SK-N-SH (cell line): Measurements from ENCODE around the gene TMEM114. TPM values are rescaled to one million over a fixed set of nuclear protein-coding genes. Genes with fewer than 3 reads are reported as not detected.
A peak's percentile ranks its signal among the peaks of the same experiment; 100 is the strongest.

Experiments
- CTCF ChIA-PET: fragments of 300-600, 350-600 bp; formaldehyde crosslinking; extraction: SDS; loops from one replicate; lab custom pipeline; 2021; lab: Yijun Ruan, JAX
- POLR2A ChIA-PET: fragments of 350-600 bp; sonication (Branson Sonifier 250); formaldehyde crosslinking; extraction: SDS; loops from one replicate; lab custom pipeline; 2020; ENCODE audit warnings: antibody characterized with exemption, inconsistent platforms; lab: Yijun Ruan, JAX
- DNase-seq: peaks from one replicate; pipeline ENCODE4 v3.0.0; 2012
- H2AFZ ChIP-seq: fragments of 200-600 bp; sonication (generic); 2 replicates; pipeline ENCODE4 v1.8.1; 2016; ENCODE audit warnings: antibody characterized with exemption, mild to moderate bottlenecking, low read depth
- H3F3A ChIP-seq: fragments of 200-600 bp; sonication (generic); replicated peaks from 2 replicates; pipeline ENCODE3; 2016; ENCODE audit warnings: antibody characterized with exemption, mild to moderate bottlenecking; ENCODE audit not compliant: insufficient read depth
- H3K27ac ChIP-seq, 2 experiments: fragments of 200-500 bp in 1 of 2; fragments of 200-600 bp in 1 of 2; sonication (Bioruptor generic) in 1 of 2; sonication (generic), shearing (Covaris generic) in 1 of 2; 2 replicates each; pipeline versions ENCODE4 v1.5.1 to v1.6.1; 2014 to 2016; ENCODE audit warnings: low read depth in 2 of 2, inconsistent platforms in 1 of 2, low read length in 1 of 2, mild to moderate bottlenecking in 1 of 2, mixed read lengths in 1 of 2
- H3K27me3 ChIP-seq: fragments of 200-600 bp; sonication (generic), shearing (Covaris generic); 2 replicates; pipeline ENCODE4 v1.6.1; 2016; ENCODE audit warnings: mixed run types; ENCODE audit not compliant: insufficient read depth
- H3K36me3 ChIP-seq, 2 experiments: fragments of 200-500 bp in 1 of 2; fragments of 200-600 bp in 1 of 2; sonication (Bioruptor generic) in 1 of 2; sonication (generic) in 1 of 2; replicated peaks in 1 of 2; 2 replicates each; pipeline versions ENCODE3 to v1.5.1; 2014 to 2016; ENCODE audit warnings: low read length in 1 of 2, mild to moderate bottlenecking in 1 of 2; ENCODE audit not compliant: insufficient read depth in 2 of 2, control insufficient read depth in 1 of 2
- H3K4me1 ChIP-seq, 2 experiments: fragments of 200-500 bp in 1 of 2; fragments of 200-600 bp in 1 of 2; sonication (Bioruptor generic) in 1 of 2; sonication (generic), shearing (Covaris generic) in 1 of 2; 2 replicates each; pipeline versions ENCODE4 v1.5.1 to v1.6.1; 2014 to 2016; ENCODE audit warnings: low read depth in 1 of 2, low read length in 1 of 2, mixed run types in 1 of 2; ENCODE audit not compliant: insufficient read depth in 2 of 2, control insufficient read depth in 1 of 2
- H3K4me2 ChIP-seq: fragments of 200-600 bp; sonication (generic), shearing (Covaris generic); 2 replicates; pipeline ENCODE4 v1.6.1; 2017; ENCODE audit warnings: mixed run types
- H3K4me3 ChIP-seq, 2 experiments: fragments of 200-500 bp in 1 of 2; fragments of 200-600 bp in 1 of 2; sonication (Bioruptor generic) in 1 of 2; sonication (generic), shearing (Covaris generic) in 1 of 2; 2 replicates each; pipeline versions ENCODE4 v1.5.1 to v1.8.1; 2014 to 2016; ENCODE audit warnings: low read depth in 2 of 2, inconsistent platforms in 1 of 2, low read length in 1 of 2, mild to moderate bottlenecking in 1 of 2, mixed read lengths in 1 of 2, moderate library complexity in 1 of 2
- H3K79me2 ChIP-seq: fragments of 200-600 bp; sonication (generic); 2 replicates; pipeline ENCODE4 v1.8.1; 2017; ENCODE audit warnings: mild to moderate bottlenecking; ENCODE audit not compliant: insufficient read depth
- H3K9ac ChIP-seq: fragments of 200-600 bp; sonication (generic); 2 replicates; pipeline ENCODE4 v1.6.1; 2017; ENCODE audit warnings: mixed run types
- H3K9me2 ChIP-seq: fragments of 200-600 bp; sonication (generic); 2 replicates; pipeline ENCODE4 v1.6.1; 2017; ENCODE audit warnings: mixed run types
- H3K9me3 ChIP-seq: fragments of 200-600 bp; sonication (generic); 2 replicates; pipeline ENCODE4 v1.6.1; 2017; ENCODE audit warnings: mixed run types, mild to moderate bottlenecking, moderate library complexity
- H4K20me1 ChIP-seq: fragments of 200-600 bp; sonication (generic); 2 replicates; pipeline ENCODE4 v1.6.1; 2017; ENCODE audit warnings: mild to moderate bottlenecking, mixed run types; ENCODE audit not compliant: insufficient read depth
- EZH2phosphoT487 ChIP-seq: fragments of 200-600 bp; sonication (generic); IDR thresholded peaks from 2 replicates; pipeline ENCODE4 v1.6.1; 2017; ENCODE audit warnings: low read depth, mixed run types, mild to moderate bottlenecking, antibody characterized with exemption, moderate library complexity, borderline replicate concordance
- MEF2A ChIP-seq: IDR thresholded peaks from 2 replicates; pipeline ENCODE4 v1.4.0; 2012; ENCODE audit warnings: low read depth, borderline replicate concordance
- RCOR1 ChIP-seq: fragments of 150-350 bp; IDR thresholded peaks from 2 replicates; pipeline ENCODE4 v1.6.1; 2017; ENCODE audit warnings: antibody characterized with exemption, low read length
- SIN3A ChIP-seq: IDR thresholded peaks from 2 replicates; pipeline ENCODE4 v1.6.1; 2012; ENCODE audit warnings: low read depth, mild to moderate bottlenecking, low read length, moderate library complexity, borderline replicate concordance
- SMC3 ChIP-seq: IDR thresholded peaks from 2 replicates; pipeline ENCODE4 v1.6.1; 2012; ENCODE audit warnings: low read depth, low read length, improper control_type of control experiment
- TAF1 ChIP-seq: IDR thresholded peaks from 2 replicates; pipeline ENCODE4 v1.6.1; 2012; ENCODE audit warnings: low read depth, mild to moderate bottlenecking, low read length, moderate library complexity, borderline replicate concordance
- USF1 ChIP-seq: IDR thresholded peaks from 2 replicates; pipeline ENCODE4 v1.4.0; 2012; ENCODE audit warnings: low read depth, borderline replicate concordance
- WGBS: methylation state at CpG from one replicate; pipeline ENCODE4 v1.1.6; 2017; ENCODE audit warnings: low lambda C conversion rate; 5-methylcytosine and 5-hydroxymethylcytosine counted together
- polyA plus RNA-seq, 3 experiments: library from polyadenylated mRNA; depleted of rRNA; stranded (reverse); fragments of >200 nt; gene quantifications; 2 replicates each; pipeline ENCODE4 v1.2.3, GENCODE V29; 2012

Gene TMEM114
- polyA plus RNA-seq, 1 of the 3 experiments (the other 2 are of a cell fraction), result not detected

DNA sequence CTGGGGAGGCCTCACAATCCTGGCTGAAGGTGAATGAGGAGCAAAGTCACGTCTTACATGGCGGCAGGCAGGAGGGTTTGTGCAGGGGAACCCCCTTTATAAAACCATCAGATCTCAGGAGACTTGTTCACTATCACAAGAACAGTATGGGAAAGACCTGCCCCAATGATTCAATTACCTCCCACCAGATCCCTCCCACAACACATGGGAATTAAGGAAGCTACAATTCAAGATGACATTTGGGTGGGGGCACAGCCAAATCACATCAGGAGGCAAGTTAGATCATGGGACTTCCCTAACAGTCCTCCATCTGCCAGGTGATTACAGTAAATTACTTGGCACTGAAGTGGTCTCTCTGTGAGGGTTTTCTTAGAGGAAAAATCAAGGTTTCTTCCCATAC is 5.3 kb downstream of the TMEM114 start:
- ChIA-PET POLR2A (no interaction called here), CTCF (interaction anchor here (0.9 to 4.2 kb wide), 4 partner anchors 10 to 18 kb away, joined by 3 to 17 read pairs (median 4); no protein-coding TSS in a partner anchor)
- peaks cover 0 to 9% of the 10 kb centered on the region in 2 experiments; a peak in 1 of 4 replicates for H3K4me1 ChIP-seq

DNA sequence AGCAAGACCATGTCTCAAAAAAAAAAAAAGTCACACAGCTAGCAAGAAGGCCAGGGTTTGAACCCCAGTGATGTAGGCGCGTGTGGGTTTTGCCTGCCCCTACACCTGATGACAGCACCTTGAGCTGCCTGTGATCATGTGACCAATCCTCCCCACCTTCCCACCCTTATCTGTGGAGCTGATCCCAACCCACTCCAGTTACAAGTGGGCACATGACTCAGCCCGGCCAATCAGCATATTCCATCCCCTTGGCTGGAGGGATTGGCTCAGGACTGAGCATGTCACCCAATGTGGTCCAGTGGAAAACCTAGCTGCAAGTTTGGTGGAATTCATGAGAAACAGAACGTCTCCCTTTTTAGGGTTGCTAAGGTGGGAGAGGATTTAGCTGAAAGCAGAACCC is 6.6 kb downstream of the TMEM114 start:
- no peak for DNase-seq
- H3K9me2 ChIP-seq, result no peaks in the 10 kb centered on the region
- no peaks in the 10 kb centered on the region for H3K36me3 ChIP-seq
- H3K27me3 ChIP-seq, result peaks cover 10% of the 10 kb centered on the region; the same call in 1 of the 2 replicates
- TF ChIP-seq MEF2A (no peak), USF1 (peak; percentile 51; the same call in 1 of the 2 replicates)
- WGBS, result 14% methylated on average over 2 of the region's 4 CpGs
- H3K4me3 ChIP-seq, result no peak overlapping the region
- no peak overlapping the region for H2AFZ ChIP-seq
- no peak overlapping the region for H3K4me2 ChIP-seq
- H3K27ac ChIP-seq, result no peak overlapping the region
- no peak overlapping the region for H3K9ac ChIP-seq
- ChIA-PET POLR2A (no interaction called here), CTCF (interaction anchor here (0.6 to 4.2 kb wide), 5 partner anchors 11 to 17 kb away, joined by 3 to 17 read pairs (median 3); no protein-coding TSS in a partner anchor)
- H4K20me1 ChIP-seq, result no peaks in the 10 kb centered on the region
- no peaks in the 10 kb centered on the region for H3K79me2 ChIP-seq
- no peaks in the 10 kb centered on the region for H3F3A ChIP-seq
- no peaks in the 10 kb centered on the region for H3K9me3 ChIP-seq
- H3K4me1 ChIP-seq, result no peaks in the 10 kb centered on the region

More for the DNA sequence above, 5.3 kb downstream of the TMEM114 start:
- Histone ChIP-seq H2AFZ (no peak overlapping the region), H4K20me1 (no peaks in the 10 kb centered on the region), H3K79me2 (no peaks in the 10 kb centered on the region), H3K27ac (no peak overlapping the region)
- WGBS, result 52% methylated on average over 2 of the region's 2 CpGs
- TF ChIP-seq EZH2phosphoT487 (no peak), TAF1 (no peak), RCOR1 (no peak), SIN3A (no peak)
- TF ChIP-seq, all 33 proteins: peak for 0
- H3K27me3 ChIP-seq, result peaks cover 23% of the 10 kb centered on the region
- H3K9me3 ChIP-seq, result no peaks in the 10 kb centered on the region
- H3F3A ChIP-seq, result no peaks in the 10 kb centered on the region
- H3K4me3 ChIP-seq, result no peak overlapping the region
- H3K9ac ChIP-seq, result no peak overlapping the region
- no peak for DNase-seq
- H3K36me3 ChIP-seq, result no peaks in the 10 kb centered on the region
- no peak overlapping the region for H3K4me2 ChIP-seq
- no peaks in the 10 kb centered on the region for H3K9me2 ChIP-seq

- 28% methylated on average over 3 of the region's 3 CpGs for WGBS
- Histone ChIP-seq H3K4me3 (no peak overlapping the region), H3K9ac (no peak overlapping the region), H4K20me1 (no peaks in the 10 kb centered on the region), H3K4me1 (no peaks in the 10 kb centered on the region), H3K79me2 (no peaks in the 10 kb centered on the region), H2AFZ (no peak overlapping the region), H3F3A (no peaks in the 10 kb centered on the region), H3K27ac (no peak overlapping the region), H3K4me2 (no peak overlapping the region), H3K36me3 (no peaks in the 10 kb centered on the region), H3K27me3 (peaks cover 5% of the 10 kb centered on the region; the same call in 1 of the 2 replicates), H3K9me2 (no peaks in the 10 kb centered on the region), H3K9me3 (no peaks in the 10 kb centered on the region)
- CTCF ChIA-PET, result interaction anchor here (0.6 to 4.2 kb wide), 5 partner anchors 10 to 16 kb away, joined by 3 to 17 read pairs (median 3); no protein-coding TSS in a partner anchor
- no peak for TF ChIP-seq SMC3
- DNase-seq, result no peak
- POLR2A ChIA-PET, result no interaction called here
Observed at GRCh38 chr16:8583199-8583598, 7.1 kb downstream of the TMEM114 start.
